Head of caudate nucleus (tissue), 42 donors: ENCODE results near the gene PP2D1.

ENCODE experiments used
- DNase-seq, 42 donors: peaks; one replicate each; pipeline versions ENCODE4 v3.0.0 to v3.0.0-alpha.2; 2020 to 2021; ENCODE audit warnings: mixed read lengths in 7 of 42
- intact Hi-C: fragments of 100-400 bp; cut with DNase I; formaldehyde crosslinking; loops from one replicate; pipeline ENCODE4 v1.15.0; 2022

PP2D1 gene

DNA sequence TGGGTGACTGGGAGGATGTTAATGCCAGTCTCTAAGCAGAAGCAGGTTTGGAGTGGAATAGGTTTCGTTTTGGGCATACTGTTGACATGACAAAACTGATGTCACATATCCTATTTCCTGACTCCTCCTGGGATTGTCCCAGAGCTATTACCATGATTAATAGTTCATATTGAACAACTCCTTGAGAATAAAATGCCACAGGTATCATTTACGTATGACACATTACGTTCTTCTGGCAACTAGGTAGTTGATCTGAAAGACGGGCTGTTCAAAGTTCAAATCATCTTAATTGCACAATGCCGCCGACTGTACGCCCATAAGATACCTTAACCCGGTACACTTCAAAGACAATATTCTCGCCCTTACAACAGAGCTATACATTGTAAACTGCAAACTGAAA is 66.5 kb downstream of the PP2D1 start:
- intact Hi-C loops = loop anchor here (5.0 kb wide), 1 partner anchor 97 kb away; the partner anchor contains the start of gene KAT2B
- DNase-seq = no peak

DNA sequence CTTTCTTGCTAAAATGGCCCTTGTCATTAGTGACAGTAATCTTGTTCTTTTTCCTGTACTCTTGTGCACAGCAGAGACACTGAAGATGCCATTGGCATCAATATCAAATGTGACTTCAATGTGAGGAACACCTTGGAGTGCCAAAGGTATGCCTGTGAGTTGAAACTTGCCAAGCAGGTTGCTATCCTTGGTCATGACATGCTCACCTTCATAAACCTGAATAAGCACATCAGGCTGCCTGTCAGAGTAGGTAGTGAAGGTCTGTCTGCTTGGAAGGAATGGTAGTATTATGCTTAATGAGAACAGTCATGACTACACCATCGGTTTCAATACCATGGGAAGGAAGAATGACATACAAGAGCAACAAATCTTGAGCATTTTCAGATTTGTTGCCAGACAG is 71.4 kb downstream of the PP2D1 start:
- DNase-seq = no peak
- intact Hi-C loops = no loop called here

DNA sequence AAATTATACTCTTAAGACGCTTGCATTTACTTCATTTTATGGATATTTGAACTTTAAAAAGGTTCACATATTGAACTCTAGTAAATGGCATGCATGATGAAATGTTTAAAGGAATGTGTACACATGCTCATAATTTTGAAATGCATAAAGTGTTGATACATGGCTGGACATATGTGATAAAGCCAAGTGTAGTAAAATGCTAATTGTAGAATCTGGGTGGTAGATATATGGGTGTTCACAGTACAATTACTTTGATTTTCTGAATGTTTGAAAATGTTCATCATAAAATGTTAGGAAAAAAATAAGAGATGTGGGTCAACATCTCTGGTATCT is 73.8 kb downstream of the PP2D1 start:
- DNase-seq = no peak
- intact Hi-C loops = no loop called here

DNA sequence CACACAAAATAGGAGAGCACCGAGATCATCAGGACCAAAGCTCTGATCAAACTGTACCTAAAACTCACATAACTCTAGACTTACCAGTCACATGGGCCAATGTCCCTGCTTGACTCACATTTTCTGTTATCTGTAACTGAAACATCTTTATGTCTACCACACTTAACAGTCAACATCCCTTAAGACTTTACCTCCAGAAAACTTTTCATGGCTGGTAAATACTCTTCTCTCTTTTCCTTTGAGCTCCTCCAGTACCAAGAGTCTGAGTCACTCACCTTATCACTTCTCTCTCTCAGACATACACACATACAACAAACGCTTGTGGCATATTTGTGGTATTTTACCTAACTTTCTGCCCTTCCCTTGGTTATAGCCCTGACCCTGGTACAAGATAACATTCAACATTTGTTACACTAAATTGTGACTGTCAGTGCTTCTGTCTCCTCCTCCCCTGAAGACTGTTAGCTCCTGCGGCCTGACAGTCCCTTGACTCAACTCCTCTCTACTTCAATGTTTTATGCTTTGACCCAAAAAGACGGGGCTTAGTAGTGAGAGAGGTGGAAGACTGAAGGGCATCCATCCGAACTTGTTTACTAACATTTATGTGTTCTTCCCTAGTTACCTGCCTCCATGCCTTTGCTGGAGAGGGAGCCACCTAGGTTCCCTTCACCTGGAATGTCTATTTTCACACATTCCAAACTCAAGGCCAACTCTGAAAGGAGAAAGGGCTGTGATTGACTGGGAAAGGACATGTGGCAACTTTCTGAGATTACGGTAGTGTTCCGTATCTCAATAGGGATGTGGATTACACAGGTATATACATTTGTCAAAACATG is 74.4 kb downstream of the PP2D1 start:
- intact Hi-C loops = no loop called here
- no peak for DNase-seq
